Fibroblast of skin of scalp (primary cell): Measurements from ENCODE around the gene JSRP1.

Source experiments
- DNase-seq: peaks from one replicate; pipeline ENCODE4 v3.0.0-alpha.2; 2013

JSRP1 gene

GRCh38 chr19:2246801-2247361 lies 9.3 kb downstream of the JSRP1 start:
- DNase-seq = peak; percentile 44

GRCh38 chr19:2246014-2246620 lies 10.1 kb downstream of the JSRP1 start:
- DNase-seq = no peak

GRCh38 chr19:2245273-2245672 lies 10.9 kb downstream of the JSRP1 start:
- DNase-seq = no peak

- no peak for DNase-seq
These were observed 11.7 kb downstream of the JSRP1 start for GRCh38 chr19:2244486-2244885.

GRCh38 chr19:2244125-2244411 lies 12.1 kb downstream of the JSRP1 start:
- no peak for DNase-seq

GRCh38 chr19:2243274-2244124 lies 12.7 kb downstream of the JSRP1 start:
- DNase-seq = no peak

- DNase-seq = no peak
These were observed 13.4 kb downstream of the JSRP1 start for GRCh38 chr19:2242816-2243215.

- DNase-seq = no peak
These were observed 14.1 kb downstream of the JSRP1 start for GRCh38 chr19:2242092-2242537.

GRCh38 chr19:2240881-2241760 lies 15.1 kb downstream of the JSRP1 start:
- no peak for DNase-seq

- DNase-seq = peak; percentile 44
These were observed 16.1 kb downstream of the JSRP1 start for GRCh38 chr19:2239771-2240770.

GRCh38 chr19:2239173-2239572 lies 17.0 kb downstream of the JSRP1 start:
- DNase-seq = no peak

- no peak for DNase-seq
These were observed 18.4 kb downstream of the JSRP1 start for GRCh38 chr19:2237869-2238153.

- no peak for DNase-seq
These were observed 19.0 kb downstream of the JSRP1 start for GRCh38 chr19:2237051-2237868.

GRCh38 chr19:2236314-2237050 lies 19.7 kb downstream of the JSRP1 start, which contains the start of the genes PLEKHJ1 and SF3A2:
Gene PLEKHJ1, minus strand, starts transcription at chr19:2236329. Its CDS starts 81 bp downstream, at chr19:2236248.
Gene SF3A2, plus strand, starts transcription at chr19:2236824. Its CDS starts 6,595 bp downstream, at chr19:2243419.
- DNase-seq = peak; percentile 98

- DNase-seq = no peak
These were observed 20.2 kb downstream of the JSRP1 start for GRCh38 chr19:2236064-2236313.

GRCh38 chr19:2235381-2236063 lies 20.7 kb downstream of the JSRP1 start:
- DNase-seq = no peak

GRCh38 chr19:2234996-2235380 lies 21.2 kb downstream of the JSRP1 start:
- no peak for DNase-seq

GRCh38 chr19:2233601-2234280 lies 22.5 kb downstream of the JSRP1 start:
- DNase-seq = no peak
